Astrocyte (in vitro differentiated cells and primary cell): ENCODE data around the gene DAZ4.
"Not testable (repeated sequence)": the region's sequence is repeated elsewhere in the genome, so short reads cannot be mapped to it uniquely, and the experiment has no call there.

ENCODE experiments used
- EZH2 ChIP-seq: IDR thresholded peaks from 2 replicates; pipeline ENCODE4 v1.6.1; 2012; ENCODE audit warnings: mild to moderate bottlenecking, low read length, inconsistent platforms; ENCODE audit not compliant: insufficient read depth
- TF ChIP-seq, protein P1 (sequence below): IDR thresholded peaks from 2 replicates; pipeline ENCODE4 v1.5.1; 2011; ENCODE audit warnings: low read depth, mild to moderate bottlenecking, inconsistent platforms, low read length, moderate library complexity; ENCODE audit not compliant: insufficient read depth

GRCh38 chrY:24825069-24825468 lies 8.7 kb upstream of the DAZ4 start:
- TF ChIP-seq, protein P1, sequence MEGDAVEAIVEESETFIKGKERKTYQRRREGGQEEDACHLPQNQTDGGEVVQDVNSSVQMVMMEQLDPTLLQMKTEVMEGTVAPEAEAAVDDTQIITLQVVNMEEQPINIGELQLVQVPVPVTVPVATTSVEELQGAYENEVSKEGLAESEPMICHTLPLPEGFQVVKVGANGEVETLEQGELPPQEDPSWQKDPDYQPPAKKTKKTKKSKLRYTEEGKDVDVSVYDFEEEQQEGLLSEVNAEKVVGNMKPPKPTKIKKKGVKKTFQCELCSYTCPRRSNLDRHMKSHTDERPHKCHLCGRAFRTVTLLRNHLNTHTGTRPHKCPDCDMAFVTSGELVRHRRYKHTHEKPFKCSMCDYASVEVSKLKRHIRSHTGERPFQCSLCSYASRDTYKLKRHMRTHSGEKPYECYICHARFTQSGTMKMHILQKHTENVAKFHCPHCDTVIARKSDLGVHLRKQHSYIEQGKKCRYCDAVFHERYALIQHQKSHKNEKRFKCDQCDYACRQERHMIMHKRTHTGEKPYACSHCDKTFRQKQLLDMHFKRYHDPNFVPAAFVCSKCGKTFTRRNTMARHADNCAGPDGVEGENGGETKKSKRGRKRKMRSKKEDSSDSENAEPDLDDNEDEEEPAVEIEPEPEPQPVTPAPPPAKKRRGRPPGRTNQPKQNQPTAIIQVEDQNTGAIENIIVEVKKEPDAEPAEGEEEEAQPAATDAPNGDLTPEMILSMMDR: not testable (repeated sequence)
- TF ChIP-seq EZH2: not testable (repeated sequence)
